PC-9 (cell line): ENCODE results near the gene CADPS2.

Experiments
- EZH2 ChIP-seq: fragments of 200-600 bp; sonication (generic); IDR thresholded peaks from 2 replicates; pipeline ENCODE4 v1.8.0; 2017; ENCODE audit warnings: antibody characterized with exemption, low read depth
- TF ChIP-seq, protein P1 (sequence below): fragments of 200-600 bp; sonication (generic); conservative IDR thresholded peaks from 2 replicates; pipeline ENCODE4 v1.6.1; 2017; ENCODE audit warnings: mixed run types, antibody characterized with exemption, mild to moderate bottlenecking, moderate library complexity

DNA sequence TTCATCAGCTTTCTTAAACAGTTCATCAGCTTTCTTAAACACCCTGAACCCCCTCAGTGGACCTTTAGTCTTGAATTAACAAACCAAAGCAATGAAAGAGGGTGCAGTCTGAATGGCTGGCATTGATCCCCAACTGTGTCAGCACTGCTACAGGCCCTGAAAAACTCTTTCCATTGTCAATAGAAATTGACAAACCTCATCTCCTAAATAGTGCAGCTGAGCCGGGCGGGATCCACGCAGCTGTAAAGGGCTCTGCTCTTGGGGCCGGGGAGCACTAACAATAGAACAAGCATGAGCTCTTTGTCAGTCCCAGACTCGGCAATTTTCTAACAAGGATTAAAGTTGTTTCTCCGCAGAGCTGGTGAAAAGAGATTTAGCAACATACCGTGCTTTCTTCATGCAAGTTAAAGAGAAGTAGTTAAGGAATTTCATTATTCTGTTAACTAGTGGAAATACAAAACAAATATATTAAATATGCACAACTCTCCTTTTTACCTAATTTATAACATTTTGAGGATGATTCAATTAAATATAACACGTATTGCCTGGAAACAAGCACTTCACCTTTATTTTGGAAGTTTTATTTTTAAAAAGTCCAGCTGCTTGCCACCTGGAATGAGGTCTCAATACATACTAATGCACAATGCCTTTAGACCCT is 557.0 kb downstream of the CADPS2 start:
- TF ChIP-seq, protein P1, sequence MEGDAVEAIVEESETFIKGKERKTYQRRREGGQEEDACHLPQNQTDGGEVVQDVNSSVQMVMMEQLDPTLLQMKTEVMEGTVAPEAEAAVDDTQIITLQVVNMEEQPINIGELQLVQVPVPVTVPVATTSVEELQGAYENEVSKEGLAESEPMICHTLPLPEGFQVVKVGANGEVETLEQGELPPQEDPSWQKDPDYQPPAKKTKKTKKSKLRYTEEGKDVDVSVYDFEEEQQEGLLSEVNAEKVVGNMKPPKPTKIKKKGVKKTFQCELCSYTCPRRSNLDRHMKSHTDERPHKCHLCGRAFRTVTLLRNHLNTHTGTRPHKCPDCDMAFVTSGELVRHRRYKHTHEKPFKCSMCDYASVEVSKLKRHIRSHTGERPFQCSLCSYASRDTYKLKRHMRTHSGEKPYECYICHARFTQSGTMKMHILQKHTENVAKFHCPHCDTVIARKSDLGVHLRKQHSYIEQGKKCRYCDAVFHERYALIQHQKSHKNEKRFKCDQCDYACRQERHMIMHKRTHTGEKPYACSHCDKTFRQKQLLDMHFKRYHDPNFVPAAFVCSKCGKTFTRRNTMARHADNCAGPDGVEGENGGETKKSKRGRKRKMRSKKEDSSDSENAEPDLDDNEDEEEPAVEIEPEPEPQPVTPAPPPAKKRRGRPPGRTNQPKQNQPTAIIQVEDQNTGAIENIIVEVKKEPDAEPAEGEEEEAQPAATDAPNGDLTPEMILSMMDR = no peak
- TF ChIP-seq EZH2 = no peak
